Measurements from ENCODE around the gene PEX12. TPM values are rescaled to one million over a fixed set of nuclear protein-coding genes. Genes with fewer than 3 reads are reported as not detected.

PEX12 gene
- total RNA-seq, 4 donors from 2014 or later, result 4.0 to 6.5 (median 5.9) TPM

DNA sequence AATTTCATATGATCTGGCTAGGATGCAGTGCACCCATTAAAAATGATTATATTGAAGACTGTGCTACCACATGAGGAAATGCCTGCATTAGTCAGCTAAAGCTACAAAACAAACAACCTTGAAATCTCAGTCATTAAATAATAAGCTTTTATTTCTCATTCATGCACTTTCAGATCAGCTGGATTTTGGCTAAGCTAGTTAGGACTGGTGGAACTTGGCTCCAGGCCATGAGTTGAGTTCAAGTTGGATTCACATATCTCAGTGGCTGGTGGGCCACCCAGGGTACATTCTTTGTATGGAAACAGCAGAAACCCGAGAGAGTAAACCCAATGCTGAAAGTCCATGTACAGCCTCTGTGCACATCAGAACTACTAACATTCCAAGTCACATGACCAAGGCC lies 34.5 kb downstream of the PEX12 start:
- TF ChIP-seq, protein P1, sequence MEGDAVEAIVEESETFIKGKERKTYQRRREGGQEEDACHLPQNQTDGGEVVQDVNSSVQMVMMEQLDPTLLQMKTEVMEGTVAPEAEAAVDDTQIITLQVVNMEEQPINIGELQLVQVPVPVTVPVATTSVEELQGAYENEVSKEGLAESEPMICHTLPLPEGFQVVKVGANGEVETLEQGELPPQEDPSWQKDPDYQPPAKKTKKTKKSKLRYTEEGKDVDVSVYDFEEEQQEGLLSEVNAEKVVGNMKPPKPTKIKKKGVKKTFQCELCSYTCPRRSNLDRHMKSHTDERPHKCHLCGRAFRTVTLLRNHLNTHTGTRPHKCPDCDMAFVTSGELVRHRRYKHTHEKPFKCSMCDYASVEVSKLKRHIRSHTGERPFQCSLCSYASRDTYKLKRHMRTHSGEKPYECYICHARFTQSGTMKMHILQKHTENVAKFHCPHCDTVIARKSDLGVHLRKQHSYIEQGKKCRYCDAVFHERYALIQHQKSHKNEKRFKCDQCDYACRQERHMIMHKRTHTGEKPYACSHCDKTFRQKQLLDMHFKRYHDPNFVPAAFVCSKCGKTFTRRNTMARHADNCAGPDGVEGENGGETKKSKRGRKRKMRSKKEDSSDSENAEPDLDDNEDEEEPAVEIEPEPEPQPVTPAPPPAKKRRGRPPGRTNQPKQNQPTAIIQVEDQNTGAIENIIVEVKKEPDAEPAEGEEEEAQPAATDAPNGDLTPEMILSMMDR (IDR thresholded peaks at IDR 0.05; ENCODE audit: low read depth), result no peak

DNA sequence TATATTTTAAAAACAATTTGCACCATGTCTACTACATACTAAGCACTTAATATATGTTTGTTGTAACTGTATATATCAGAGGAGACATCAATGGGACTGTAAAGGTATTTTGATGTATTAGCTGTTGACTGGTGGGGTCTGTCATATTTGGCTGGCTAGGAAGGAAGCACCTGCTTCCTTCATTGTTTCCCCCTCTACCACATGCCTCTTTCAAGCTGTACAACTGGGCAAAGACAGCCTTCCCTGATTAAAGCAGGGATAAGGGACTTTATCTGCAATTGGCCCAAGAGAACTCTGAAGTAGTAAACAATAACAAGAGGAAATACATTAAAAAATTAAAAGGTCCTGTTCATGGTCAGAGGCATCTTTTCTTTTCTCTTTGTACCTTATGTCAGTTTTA lies 35.4 kb downstream of the PEX12 start:
- TF ChIP-seq, protein P1 (IDR thresholded peaks at IDR 0.05; ENCODE audit: low read depth), result no peak

DNA sequence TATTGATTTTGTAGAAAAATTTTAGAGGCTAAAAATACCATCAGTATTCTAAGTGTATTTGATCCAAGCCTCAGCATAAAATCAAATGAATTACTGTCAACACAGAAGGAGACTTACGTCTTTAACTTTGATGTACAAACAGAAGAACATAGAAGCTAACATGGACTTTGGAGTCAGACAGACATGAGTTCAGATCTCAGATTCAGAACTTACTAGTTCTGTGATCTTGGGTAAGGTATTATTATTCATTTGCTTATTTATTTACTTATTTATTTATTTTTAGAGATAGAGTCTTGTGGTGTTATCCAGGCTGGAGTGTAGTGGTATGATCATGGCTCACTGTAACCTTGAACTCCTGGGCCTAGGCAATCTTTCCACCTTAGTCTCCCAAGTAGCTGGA lies 36.9 kb downstream of the PEX12 start:
- TF ChIP-seq, protein P1 (IDR thresholded peaks at IDR 0.05; ENCODE audit: low read depth), result no peak

DNA sequence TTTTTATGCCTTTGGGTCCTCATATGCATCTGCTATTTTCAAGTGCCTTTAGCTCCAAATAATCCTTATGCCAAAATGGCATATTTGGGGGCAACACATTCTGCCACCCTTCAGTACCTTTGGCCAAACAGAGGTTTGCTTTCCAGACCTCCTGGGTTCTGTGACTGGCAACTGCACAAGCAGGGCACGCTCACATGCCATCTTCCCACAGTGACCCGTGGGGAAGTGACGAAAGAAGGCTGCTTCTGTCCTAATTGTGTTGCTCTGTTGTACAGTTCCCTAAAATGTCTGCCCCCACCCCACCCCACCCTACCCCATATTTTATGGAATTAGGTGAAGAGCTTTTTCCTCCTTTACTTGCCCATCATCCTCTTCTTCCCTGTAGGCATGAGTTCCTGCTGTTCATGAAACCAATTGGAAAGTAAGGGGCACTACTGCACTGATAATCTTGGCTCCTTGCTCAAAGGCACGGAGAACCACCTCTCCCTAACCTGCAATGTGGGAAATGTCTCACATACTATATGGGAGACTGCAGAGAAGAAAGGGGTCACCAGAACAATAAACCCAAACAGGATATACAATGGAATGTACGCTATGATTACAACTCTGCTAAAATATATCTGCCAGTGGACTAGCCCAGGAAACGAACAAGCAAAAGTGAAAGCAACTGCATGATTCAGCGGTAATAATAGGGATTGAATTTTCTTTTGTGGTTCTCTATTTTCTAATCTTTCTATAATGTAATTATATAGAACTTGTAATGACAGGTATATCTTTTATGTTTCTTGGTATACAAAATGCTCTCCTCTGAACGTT lies 37.6 kb downstream of the PEX12 start:
- TF ChIP-seq, protein P1 (IDR thresholded peaks at IDR 0.05; ENCODE audit: low read depth), result no peak

DNA sequence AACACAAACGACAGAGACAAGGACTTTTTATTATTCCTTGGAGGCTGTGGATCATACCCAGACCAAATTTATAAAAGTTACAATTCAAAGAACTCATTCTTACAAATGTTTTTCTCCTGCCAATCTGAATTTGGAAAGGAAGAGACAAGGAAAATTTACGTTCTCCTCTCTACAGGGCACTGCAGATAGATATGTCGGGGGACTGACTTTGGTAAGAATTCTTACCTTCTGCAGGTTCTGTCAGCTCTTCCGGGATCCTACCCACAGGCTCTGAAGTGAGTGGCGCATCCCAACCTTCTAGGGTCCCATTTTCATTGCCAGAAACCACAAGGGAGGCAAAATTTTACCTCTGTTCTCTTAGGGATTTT lies 38.7 kb downstream of the PEX12 start:
- TF ChIP-seq, protein P1 (IDR thresholded peaks at IDR 0.05; ENCODE audit: low read depth), result no peak

DNA sequence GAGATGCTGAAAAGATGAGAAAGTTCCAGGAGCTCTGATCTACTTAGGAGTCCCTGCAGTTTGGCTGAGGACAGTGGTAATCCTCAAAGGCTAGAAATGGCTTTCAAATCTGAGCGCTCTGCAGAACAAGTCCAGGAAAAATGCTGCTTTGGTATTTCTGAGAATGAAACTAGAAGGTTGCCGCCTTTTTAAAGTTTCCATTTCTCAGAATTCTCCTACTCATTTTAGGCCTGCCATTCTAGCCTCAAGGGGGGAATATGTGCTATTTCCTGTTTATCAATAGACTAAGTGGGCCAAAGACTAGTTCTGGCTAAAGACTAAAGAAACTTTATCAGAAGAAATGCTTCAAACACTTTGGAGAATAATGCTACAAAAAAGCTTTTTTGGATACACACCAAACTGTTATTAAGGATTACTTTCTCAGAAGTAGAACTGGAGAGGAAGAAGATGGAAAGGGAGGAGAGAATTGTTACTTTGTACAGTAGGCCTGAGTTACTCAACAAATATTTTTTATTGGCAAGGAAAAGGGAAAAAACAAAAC lies 40.7 kb downstream of the PEX12 start, which contains the start of gene SLFN12L:
TSS of gene SLFN12L (minus strand) at position 78 of the 541 bp plus-strand sequence. CDS start 15,314 bp downstream, outside the sequence.
- TF ChIP-seq, protein P1 (IDR thresholded peaks at IDR 0.05; ENCODE audit: low read depth), result no peak

DNA sequence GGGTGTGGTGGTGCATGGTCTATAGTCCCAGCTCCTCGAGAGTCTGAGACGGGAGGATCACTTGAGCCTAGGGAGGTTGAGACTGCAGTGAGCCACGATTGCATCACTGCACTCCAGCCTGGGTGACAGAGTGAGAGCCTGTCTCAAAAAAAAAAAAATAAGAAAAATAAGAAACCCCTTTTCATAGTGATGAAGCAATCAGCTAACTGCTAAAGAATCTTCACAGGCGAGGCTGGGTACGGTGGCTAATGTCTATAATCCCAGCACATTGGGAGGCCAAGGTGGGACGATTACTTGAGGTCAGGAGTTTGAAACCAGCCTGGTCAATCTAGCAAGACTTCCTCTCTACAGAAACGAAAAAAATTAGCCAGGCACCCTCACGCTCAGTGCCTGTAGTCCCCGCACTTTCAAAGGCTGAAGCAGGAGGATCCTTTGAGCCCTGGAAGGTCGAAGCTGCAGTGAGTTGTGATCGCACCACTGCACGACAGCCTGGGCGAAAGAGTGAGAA lies 41.7 kb downstream of the PEX12 start:
- TF ChIP-seq, protein P1 (IDR thresholded peaks at IDR 0.05; ENCODE audit: low read depth), result no peak

Data from subcutaneous adipose tissue (tissue), 4 donors.